ENCODE results near the gene PHF2.

The PHF2 gene

GRCh38 chr9:93579711-93580516 is 3.5 kb downstream of the PHF2 start:
- no peaks in the 10 kb centered on the region for H3K27me3 ChIP-seq (ENCODE audit: control insufficient read depth, insufficient read depth, low read length)
- no peaks in the 10 kb centered on the region for H3K36me3 ChIP-seq (ENCODE audit: insufficient read depth, low read length)
- no peak overlapping the region for H3K4me3 ChIP-seq (ENCODE audit: low read length)
- H3K9me3 ChIP-seq (replicated peaks; ENCODE audit: low read length) = no peaks in the 10 kb centered on the region
- peaks cover 32% of the 10 kb centered on the region for H3K4me1 ChIP-seq (ENCODE audit: control insufficient read depth, insufficient read depth, low read length)
- H3K4me2 ChIP-seq (ENCODE audit: low read length) = no peak overlapping the region
- no peak overlapping the region for H3K9ac ChIP-seq (ENCODE audit: low read depth, low read length)

- H3K9ac ChIP-seq (ENCODE audit: low read depth, low read length) = no peak overlapping the region
- H3K4me2 ChIP-seq (ENCODE audit: low read length) = no peak overlapping the region
- no peaks in the 10 kb centered on the region for H3K36me3 ChIP-seq (ENCODE audit: insufficient read depth, low read length)
- no peaks in the 10 kb centered on the region for H3K9me3 ChIP-seq (replicated peaks; ENCODE audit: low read length)
- no peaks in the 10 kb centered on the region for H3K27me3 ChIP-seq (ENCODE audit: control insufficient read depth, insufficient read depth, low read length)
- no peak overlapping the region for H3K4me3 ChIP-seq (ENCODE audit: low read length)
- H3K4me1 ChIP-seq (ENCODE audit: control insufficient read depth, insufficient read depth, low read length) = peaks cover 26% of the 10 kb centered on the region
Measured at GRCh38 chr9:93580654-93581380, 4.4 kb downstream of the PHF2 start.

- H3K9ac ChIP-seq (ENCODE audit: low read depth, low read length) = no peak overlapping the region
- H3K36me3 ChIP-seq (ENCODE audit: insufficient read depth, low read length) = no peaks in the 10 kb centered on the region
- H3K4me1 ChIP-seq (ENCODE audit: control insufficient read depth, insufficient read depth, low read length) = peaks cover 26% of the 10 kb centered on the region
- H3K4me2 ChIP-seq (ENCODE audit: low read length) = peak overlapping the region; percentile 0
- no peak overlapping the region for H3K4me3 ChIP-seq (ENCODE audit: low read length)
- H3K9me3 ChIP-seq (replicated peaks; ENCODE audit: low read length) = no peaks in the 10 kb centered on the region
- no peaks in the 10 kb centered on the region for H3K27me3 ChIP-seq (ENCODE audit: control insufficient read depth, insufficient read depth, low read length)
Measured at GRCh38 chr9:93582115-93582514, 5.7 kb downstream of the PHF2 start.

- Histone ChIP-seq H3K4me1 (ENCODE audit: control insufficient read depth, insufficient read depth, low read length) (peaks cover 26% of the 10 kb centered on the region), H3K27me3 (ENCODE audit: control insufficient read depth, insufficient read depth, low read length) (no peaks in the 10 kb centered on the region), H3K9me3 (replicated peaks; ENCODE audit: low read length) (no peaks in the 10 kb centered on the region), H3K4me2 (ENCODE audit: low read length) (no peak overlapping the region), H3K9ac (ENCODE audit: low read depth, low read length) (no peak overlapping the region), H3K36me3 (ENCODE audit: insufficient read depth, low read length) (no peaks in the 10 kb centered on the region), H3K4me3 (ENCODE audit: low read length) (no peak overlapping the region)
Measured at GRCh38 chr9:93582550-93582949, 6.2 kb downstream of the PHF2 start.

- Histone ChIP-seq H3K27me3 (ENCODE audit: control insufficient read depth, insufficient read depth, low read length) (no peaks in the 10 kb centered on the region), H3K4me1 (ENCODE audit: control insufficient read depth, insufficient read depth, low read length) (peaks cover 30% of the 10 kb centered on the region), H3K4me3 (ENCODE audit: low read length) (no peak overlapping the region), H3K4me2 (ENCODE audit: low read length) (no peak overlapping the region), H3K9me3 (replicated peaks; ENCODE audit: low read length) (no peaks in the 10 kb centered on the region), H3K36me3 (ENCODE audit: insufficient read depth, low read length) (no peaks in the 10 kb centered on the region), H3K9ac (ENCODE audit: low read depth, low read length) (no peak overlapping the region)
Measured at GRCh38 chr9:93585259-93585658, 8.9 kb downstream of the PHF2 start.

- H3K9ac ChIP-seq (ENCODE audit: low read depth, low read length) = no peak overlapping the region
- no peaks in the 10 kb centered on the region for H3K27me3 ChIP-seq (ENCODE audit: control insufficient read depth, insufficient read depth, low read length)
- no peak overlapping the region for H3K4me2 ChIP-seq (ENCODE audit: low read length)
- H3K36me3 ChIP-seq (ENCODE audit: insufficient read depth, low read length) = no peaks in the 10 kb centered on the region
- H3K9me3 ChIP-seq (replicated peaks; ENCODE audit: low read length) = no peaks in the 10 kb centered on the region
- H3K4me1 ChIP-seq (ENCODE audit: control insufficient read depth, insufficient read depth, low read length) = peaks cover 29% of the 10 kb centered on the region
- no peak overlapping the region for H3K4me3 ChIP-seq (ENCODE audit: low read length)
Measured at GRCh38 chr9:93585695-93586094, 9.3 kb downstream of the PHF2 start.

- H3K36me3 ChIP-seq (ENCODE audit: insufficient read depth, low read length) = no peaks in the 10 kb centered on the region
- H3K9ac ChIP-seq (ENCODE audit: low read depth, low read length) = no peak overlapping the region
Measured at GRCh38 chr9:93586290-93587057, 10.1 kb downstream of the PHF2 start.

GRCh38 chr9:93587284-93587650 is 10.9 kb downstream of the PHF2 start:
- Histone ChIP-seq H3K4me1 (ENCODE audit: control insufficient read depth, insufficient read depth, low read length) (peaks cover 19% of the 10 kb centered on the region), H3K27me3 (ENCODE audit: control insufficient read depth, insufficient read depth, low read length) (no peaks in the 10 kb centered on the region), H3K36me3 (ENCODE audit: insufficient read depth, low read length) (no peaks in the 10 kb centered on the region), H3K9ac (ENCODE audit: low read depth, low read length) (no peak overlapping the region), H3K4me2 (ENCODE audit: low read length) (no peak overlapping the region), H3K9me3 (replicated peaks; ENCODE audit: low read length) (no peaks in the 10 kb centered on the region), H3K4me3 (ENCODE audit: low read length) (no peak overlapping the region)

More at GRCh38 chr9:93586290-93587057, 10.1 kb downstream of the PHF2 start:
- Histone ChIP-seq H3K4me2 (ENCODE audit: low read length) (no peak overlapping the region), H3K4me3 (ENCODE audit: low read length) (no peak overlapping the region), H3K4me1 (ENCODE audit: control insufficient read depth, insufficient read depth, low read length) (peaks cover 23% of the 10 kb centered on the region), H3K9me3 (replicated peaks; ENCODE audit: low read length) (no peaks in the 10 kb centered on the region), H3K27me3 (ENCODE audit: control insufficient read depth, insufficient read depth, low read length) (no peaks in the 10 kb centered on the region)

- Histone ChIP-seq H3K9me3 (replicated peaks; ENCODE audit: low read length) (no peaks in the 10 kb centered on the region), H3K4me1 (ENCODE audit: control insufficient read depth, insufficient read depth, low read length) (peaks cover 16% of the 10 kb centered on the region), H3K9ac (ENCODE audit: low read depth, low read length) (no peak overlapping the region), H3K4me3 (ENCODE audit: low read length) (no peak overlapping the region), H3K27me3 (ENCODE audit: control insufficient read depth, insufficient read depth, low read length) (no peaks in the 10 kb centered on the region), H3K4me2 (ENCODE audit: low read length) (no peak overlapping the region), H3K36me3 (ENCODE audit: insufficient read depth, low read length) (no peaks in the 10 kb centered on the region)
Measured at GRCh38 chr9:93587651-93588347, 11.4 kb downstream of the PHF2 start.

GRCh38 chr9:93588641-93589609 is 12.5 kb downstream of the PHF2 start:
- Histone ChIP-seq H3K36me3 (ENCODE audit: insufficient read depth, low read length) (no peaks in the 10 kb centered on the region), H3K9ac (ENCODE audit: low read depth, low read length) (no peak overlapping the region), H3K27me3 (ENCODE audit: control insufficient read depth, insufficient read depth, low read length) (no peaks in the 10 kb centered on the region), H3K4me2 (ENCODE audit: low read length) (no peak overlapping the region), H3K9me3 (replicated peaks; ENCODE audit: low read length) (no peaks in the 10 kb centered on the region), H3K4me1 (ENCODE audit: control insufficient read depth, insufficient read depth, low read length) (peaks cover 19% of the 10 kb centered on the region), H3K4me3 (ENCODE audit: low read length) (no peak overlapping the region)
